ENCODE results near the gene POLK. TPM values are rescaled to one million over a fixed set of nuclear protein-coding genes. Genes with fewer than 3 reads are reported as not detected.
A peak's percentile ranks its signal among the peaks of the same experiment; 100 is the strongest.

The POLK gene
- total and polyA plus RNA-seq, 2 of the 13 experiments (the other 11 are each of a cell fraction or from before 2014, with no cell fraction given) = 8.6 to 11.7 TPM

DNA sequence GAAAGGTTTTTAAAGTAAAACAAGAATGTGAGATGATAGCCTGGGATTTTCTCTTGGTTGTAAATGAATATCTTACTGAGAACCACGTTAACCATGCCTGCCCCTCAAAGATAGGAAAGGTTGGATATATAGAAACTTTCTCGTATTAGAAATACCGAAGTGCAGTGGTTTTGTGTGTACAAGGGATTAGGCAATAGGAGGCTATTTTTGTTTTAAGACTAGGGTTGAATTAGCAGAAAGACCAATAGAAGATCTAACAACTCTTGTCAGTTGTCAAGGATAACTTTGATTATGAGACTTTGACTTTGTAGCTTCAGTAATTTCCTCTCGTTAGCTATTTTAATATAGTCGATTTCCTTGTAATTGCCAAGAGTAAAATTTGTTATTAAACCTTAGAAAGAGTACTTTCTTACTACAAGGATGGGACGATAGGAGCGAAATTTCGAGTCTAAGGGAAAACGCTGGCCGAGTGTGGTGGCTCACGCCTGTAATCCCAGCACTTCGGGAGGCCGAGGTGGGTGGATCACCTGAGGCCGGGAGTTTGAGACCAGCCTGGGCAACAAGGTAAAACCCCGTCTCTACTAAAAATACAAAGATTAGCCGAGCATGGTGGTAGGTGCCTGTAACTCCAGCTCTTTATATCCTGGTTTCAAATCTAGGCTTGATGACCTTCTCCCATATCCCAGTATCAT, 838 bp downstream of the POLK start (continued):
- TF ChIP-seq MXD1 (CRISPR knock-in tag; IDR thresholded peaks at IDR 0.05) (no peak), ZNF33A (CRISPR knock-in tag; IDR thresholded peaks at IDR 0.05; ENCODE audit: borderline replicate concordance) (no peak), ZNF720 (CRISPR knock-in tag; IDR thresholded peaks at IDR 0.05) (no peak), KDM6A (CRISPR knock-in tag; IDR thresholded peaks at IDR 0.05; ENCODE audit: low read depth) (no peak), ATF1 (CRISPR knock-in tag; IDR thresholded peaks at IDR 0.05) (no peak), ATF7-NPFF (CRISPR knock-in tag; IDR thresholded peaks at IDR 0.05; ENCODE audit: low read depth) (no peak), ZNF331 (CRISPR knock-in tag; IDR thresholded peaks at IDR 0.05) (no peak), KAT8 (CRISPR knock-in tag; IDR thresholded peaks at IDR 0.05) (no peak), CEBPG (CRISPR knock-in tag; IDR thresholded peaks at IDR 0.05) (peak; percentile 71), MZF1 (CRISPR knock-in tag; IDR thresholded peaks at IDR 0.05; ENCODE audit: borderline replicate concordance) (no peak)

DNA sequence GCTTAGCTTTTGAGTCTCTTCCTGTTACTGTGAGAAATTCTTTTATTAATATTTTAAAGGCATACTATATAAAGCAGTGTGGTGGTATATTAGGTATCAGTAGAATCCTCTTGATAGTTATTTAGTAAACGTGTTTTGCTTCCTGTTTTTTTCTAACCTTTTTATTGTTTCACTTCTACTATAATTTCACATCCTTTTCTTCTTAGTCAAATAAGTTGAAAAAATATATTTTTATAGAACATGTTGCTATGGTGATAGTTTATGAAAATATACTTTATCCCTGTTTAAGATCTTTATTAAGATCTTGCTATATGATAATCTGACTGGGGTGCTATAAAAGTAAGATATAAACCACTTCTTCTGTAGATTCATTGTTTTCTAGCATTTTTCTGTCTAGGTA, 2.1 kb downstream of the POLK start:
- WGBS (ENCODE audit: low lambda C conversion rate) = 96% methylated on average over 1 of the region's 1 CpG
- BruUV-seq (replicated peaks) = no TSS peak
- ATAC-seq (no peak), DNase-seq (ENCODE audit: low spot score) (no peak), FAIRE-seq (no peak)
- CTCF ChIA-PET (ENCODE audit: low intra/inter-chr PET ratio, low total read pairs) = no interaction called here
- Histone ChIP-seq H3K9ac (ENCODE audit: insufficient read depth, low read depth, low read length) (no peak overlapping the region), H3K79me2 (ENCODE audit: insufficient read depth, low read length) (peaks cover 44% of the 10 kb centered on the region), H3K27ac (ENCODE audit: extremely low read length, insufficient read depth, low read length) (no peak overlapping the region), H4K20me1 (ENCODE audit: insufficient read depth, low read length) (peaks cover 9% of the 10 kb centered on the region), H2AFZ (ENCODE audit: low read length) (no peak overlapping the region), H3K4me2 (ENCODE audit: low read depth, low read length) (no peak overlapping the region), H3K4me3 (replicated peaks in 1 of 3; ENCODE audit: insufficient read depth in 1 of 3, low read depth in 2 of 3, low read length in 3 of 3) (no peak overlapping the region), H3K4me1 (ENCODE audit: insufficient read depth, low read length) (peaks cover 24% of the 10 kb centered on the region), H3K27me3 (ENCODE audit: control insufficient read depth in 1 of 2, insufficient read depth in 2 of 2, low read length in 2 of 2) (no peaks in the 10 kb centered on the region; a peak in 1 of 5 replicates), H3K36me3 (replicated peaks in 1 of 2; ENCODE audit: control insufficient read depth in 1 of 2, insufficient read depth in 2 of 2, low read length in 2 of 2) (no peaks in the 10 kb centered on the region), H3K9me3 (ENCODE audit: low read length) (no peaks in the 10 kb centered on the region)
- intact Hi-C loops (cut with micrococcal nuclease; ENCODE audit: unreplicated experiment) = loop anchor here (10.0 kb wide), 1 partner anchor 171 kb away; no protein-coding TSS in a partner anchor
- in situ Hi-C loops (cut with HindIII; ENCODE audit: extremely low pct_ligation_motif_present, low pct_unique_long_range_greater_than_20kb) = loop anchor here (25.0 kb wide), 1 partner anchor 827 kb away; the partner anchor contains the start of gene HEXB
- POLR2A ChIA-PET = no interaction called here
- TF ChIP-seq MAFF (IDR thresholded peaks at IDR 0.05; ENCODE audit: low read depth, low read length) = no peak
- no peak for TF ChIP-seq PRDM4 (CRISPR knock-in tag; IDR thresholded peaks at IDR 0.05; ENCODE audit: borderline replicate concordance)
- TF ChIP-seq NBN (conservative IDR thresholded peaks at IDR 0.05) = no peak
- no peak; the same call in 1 of the 2 replicates for TF ChIP-seq RFX1 (IDR thresholded peaks at IDR 0.05)
- TF ChIP-seq, protein P1, sequence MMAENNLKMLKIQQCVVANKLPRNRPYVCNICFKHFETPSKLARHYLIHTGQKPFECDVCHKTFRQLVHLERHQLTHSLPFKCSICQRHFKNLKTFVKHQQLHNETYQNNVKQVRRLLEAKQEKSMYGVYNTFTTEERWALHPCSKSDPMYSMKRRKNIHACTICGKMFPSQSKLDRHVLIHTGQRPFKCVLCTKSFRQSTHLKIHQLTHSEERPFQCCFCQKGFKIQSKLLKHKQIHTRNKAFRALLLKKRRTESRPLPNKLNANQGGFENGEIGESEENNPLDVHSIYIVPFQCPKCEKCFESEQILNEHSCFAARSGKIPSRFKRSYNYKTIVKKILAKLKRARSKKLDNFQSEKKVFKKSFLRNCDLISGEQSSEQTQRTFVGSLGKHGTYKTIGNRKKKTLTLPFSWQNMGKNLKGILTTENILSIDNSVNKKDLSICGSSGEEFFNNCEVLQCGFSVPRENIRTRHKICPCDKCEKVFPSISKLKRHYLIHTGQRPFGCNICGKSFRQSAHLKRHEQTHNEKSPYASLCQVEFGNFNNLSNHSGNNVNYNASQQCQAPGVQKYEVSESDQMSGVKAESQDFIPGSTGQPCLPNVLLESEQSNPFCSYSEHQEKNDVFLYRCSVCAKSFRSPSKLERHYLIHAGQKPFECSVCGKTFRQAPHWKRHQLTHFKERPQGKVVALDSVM (CRISPR knock-in tag; IDR thresholded peaks at IDR 0.05) = no peak
- TF ChIP-seq ZNF30 (CRISPR knock-in tag; IDR thresholded peaks at IDR 0.05) = no peak
- TF ChIP-seq ZNF788 (CRISPR knock-in tag; IDR thresholded peaks at IDR 0.05; ENCODE audit: borderline replicate concordance) = no peak
- no peak for TF ChIP-seq PHF20 (CRISPR knock-in tag; IDR thresholded peaks at IDR 0.05)
- no peak for TF ChIP-seq SP5 (CRISPR knock-in tag; IDR thresholded peaks at IDR 0.05; ENCODE audit: borderline replicate concordance, low read depth)
- no peak for TF ChIP-seq MTF2 (CRISPR knock-in tag; IDR thresholded peaks at IDR 0.05; ENCODE audit: borderline replicate concordance)
- no peak for TF ChIP-seq NFATC3 (CRISPR knock-in tag; IDR thresholded peaks at IDR 0.05)
